ENCODE measurements around the gene ADGRB2. TPM values are rescaled to one million over a fixed set of nuclear protein-coding genes. Genes with fewer than 3 reads are reported as not detected.

The ADGRB2 gene
- polyA plus RNA-seq, 3 donors: not detected

DNA sequence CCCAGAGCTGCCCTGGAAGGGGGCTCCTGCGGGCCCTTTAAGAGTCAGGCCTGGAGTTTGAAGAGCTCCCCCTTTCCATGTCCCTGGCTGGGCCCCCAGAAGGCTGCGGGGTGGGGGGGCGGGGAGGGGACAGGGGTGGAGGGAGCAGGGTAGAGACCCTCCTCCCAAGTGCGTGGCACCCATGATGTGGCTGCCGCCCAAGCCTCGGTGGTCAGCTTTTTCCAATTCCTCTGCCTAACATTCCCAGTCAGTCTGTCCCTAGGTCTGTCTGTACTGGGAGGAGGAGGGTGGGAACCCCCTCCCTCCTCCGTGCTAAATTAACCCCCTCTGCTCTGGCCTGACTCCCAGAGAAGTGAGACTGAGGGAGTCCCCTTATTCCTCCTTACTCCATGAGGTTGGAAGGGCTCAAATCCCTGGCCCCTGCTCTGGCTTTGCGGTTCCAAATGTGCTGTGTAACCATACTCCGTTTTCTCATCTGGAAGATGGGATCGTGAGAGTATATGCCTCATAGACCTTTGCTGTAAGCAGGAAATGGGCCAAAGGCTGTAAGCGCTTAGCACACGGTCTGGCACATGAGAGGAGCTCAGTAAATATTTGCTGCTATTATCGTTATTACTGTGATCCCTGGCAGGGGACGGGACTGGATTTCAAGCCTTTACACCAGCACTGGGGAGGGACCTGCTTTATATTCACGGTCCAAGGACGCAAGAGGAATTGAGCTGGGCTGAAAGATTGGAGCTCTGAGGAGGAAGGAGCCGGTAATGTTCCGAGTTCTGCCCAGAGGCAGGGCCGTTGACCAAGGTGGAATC is 59.7 kb downstream of the ADGRB2 start:
- Histone ChIP-seq H3K4me2 (replicated peaks; ENCODE audit: extremely low read depth, low read length, poor library complexity, severe bottlenecking) (no peak overlapping the region), H3K79me2 (ENCODE audit: insufficient read depth, low read length) (no peaks in the 10 kb centered on the region), H3K27ac (ENCODE audit: low read depth in 1 of 2, low read length in 2 of 2) (no peak overlapping the region), H4K20me1 (ENCODE audit: insufficient read depth, low read length) (no peaks in the 10 kb centered on the region), H3K4me3 (replicated peaks in 1 of 3; ENCODE audit: low read depth in 2 of 3, low read length in 3 of 3) (no peak overlapping the region), H3K4me1 (ENCODE audit: control insufficient read depth in 1 of 2, insufficient read depth in 2 of 2, low read length in 2 of 2) (peaks cover 0 to 6% of the 10 kb centered on the region in 2 donors), H3K9me3 (replicated peaks in 1 of 2; ENCODE audit: control insufficient read depth in 1 of 2, insufficient read depth in 1 of 2, low read length in 2 of 2) (no peaks in the 10 kb centered on the region), H2AFZ (ENCODE audit: insufficient read depth, low read depth, low read length, poor library complexity, severe bottlenecking) (no peak overlapping the region), H3K9ac (ENCODE audit: insufficient read depth, low read length, poor library complexity, severe bottlenecking) (no peak overlapping the region), H3K27me3 (ENCODE audit: control insufficient read depth in 2 of 2, insufficient read depth in 2 of 2, low read length in 2 of 2) (peaks cover 9 to 37% of the 10 kb centered on the region in 2 donors), H3K36me3 (replicated peaks in 1 of 2; ENCODE audit: control insufficient read depth in 1 of 2, insufficient read depth in 2 of 2, low read length in 2 of 2) (no peaks in the 10 kb centered on the region)
- peaks cover 29 to 43% (median 37%) of the 10 kb centered on the region in 3 donors for H3K27me3 Mint-ChIP-seq (ENCODE audit: low read depth in 3 of 3)
- TF ChIP-seq, protein P1, sequence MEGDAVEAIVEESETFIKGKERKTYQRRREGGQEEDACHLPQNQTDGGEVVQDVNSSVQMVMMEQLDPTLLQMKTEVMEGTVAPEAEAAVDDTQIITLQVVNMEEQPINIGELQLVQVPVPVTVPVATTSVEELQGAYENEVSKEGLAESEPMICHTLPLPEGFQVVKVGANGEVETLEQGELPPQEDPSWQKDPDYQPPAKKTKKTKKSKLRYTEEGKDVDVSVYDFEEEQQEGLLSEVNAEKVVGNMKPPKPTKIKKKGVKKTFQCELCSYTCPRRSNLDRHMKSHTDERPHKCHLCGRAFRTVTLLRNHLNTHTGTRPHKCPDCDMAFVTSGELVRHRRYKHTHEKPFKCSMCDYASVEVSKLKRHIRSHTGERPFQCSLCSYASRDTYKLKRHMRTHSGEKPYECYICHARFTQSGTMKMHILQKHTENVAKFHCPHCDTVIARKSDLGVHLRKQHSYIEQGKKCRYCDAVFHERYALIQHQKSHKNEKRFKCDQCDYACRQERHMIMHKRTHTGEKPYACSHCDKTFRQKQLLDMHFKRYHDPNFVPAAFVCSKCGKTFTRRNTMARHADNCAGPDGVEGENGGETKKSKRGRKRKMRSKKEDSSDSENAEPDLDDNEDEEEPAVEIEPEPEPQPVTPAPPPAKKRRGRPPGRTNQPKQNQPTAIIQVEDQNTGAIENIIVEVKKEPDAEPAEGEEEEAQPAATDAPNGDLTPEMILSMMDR (IDR thresholded peaks at IDR 0.05): no peak
- H3K36me3 Mint-ChIP-seq: no peaks in the 10 kb centered on the region
- intact Hi-C loops (cut with micrococcal nuclease): no loop called here
- WGBS (ENCODE audit: insufficient coverage): 13% methylated on average over 11 of the region's 19 CpGs
- H3K27ac Mint-ChIP-seq: no peak overlapping the region
- H3K9me3 Mint-ChIP-seq: peaks cover 0 to 5% (median 0%) of the 10 kb centered on the region in 7 donors
- peak overlapping the region in 1 of 2 donors; percentile 56 for H3K4me3 Mint-ChIP-seq
- H3K4me1 Mint-ChIP-seq: peaks cover 25% of the 10 kb centered on the region
- DNase-seq: no peak

DNA sequence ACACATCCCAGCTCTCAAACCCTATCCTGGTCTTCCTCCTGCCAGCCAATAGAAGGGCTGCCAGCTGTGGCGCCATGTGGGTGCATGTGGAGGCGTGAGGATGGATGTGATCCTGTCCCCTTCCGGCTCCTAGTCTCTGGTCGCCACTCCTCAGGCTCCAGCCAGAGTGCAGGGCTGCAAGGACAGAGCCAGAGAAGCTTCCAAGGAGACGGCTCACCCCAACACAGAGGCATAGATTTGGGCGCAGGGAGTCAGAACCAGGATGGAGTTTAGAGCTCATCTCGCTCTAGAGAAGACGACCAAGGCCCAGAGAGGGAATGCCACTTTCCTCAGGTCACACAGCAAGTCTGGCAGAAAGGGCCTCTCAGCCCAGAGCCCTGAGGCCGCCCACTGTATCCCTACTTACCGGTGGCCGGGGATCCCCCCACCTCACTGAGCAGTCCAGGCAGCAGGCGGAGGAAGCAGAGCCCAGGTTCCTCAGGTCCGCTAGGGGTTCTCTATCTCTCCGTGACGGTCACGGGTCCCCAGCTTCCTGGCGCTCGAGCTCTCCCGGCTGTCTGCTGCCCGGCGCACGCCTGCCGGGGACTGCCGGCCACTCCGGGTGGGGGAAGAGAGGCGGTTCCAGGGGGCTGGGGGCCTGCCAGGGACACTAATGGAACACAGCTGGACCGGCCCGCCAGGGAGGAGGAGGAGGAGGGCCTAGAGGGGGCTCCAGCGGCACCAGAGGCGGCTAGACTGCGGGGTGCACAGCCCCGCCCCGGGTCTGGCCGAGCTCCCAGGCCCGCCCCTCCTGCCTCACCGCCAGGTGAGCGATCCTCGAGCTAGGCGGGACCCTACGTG is 60.5 kb downstream of the ADGRB2 start, which contains the start of gene COL16A1:
TSS of gene COL16A1 (minus strand) at position 587 of the 840 bp plus-strand sequence. CDS start 1,824 bp downstream, outside the sequence.
- H3K27me3 Mint-ChIP-seq (ENCODE audit: low read depth in 3 of 3): peaks cover 34 to 41% (median 37%) of the 10 kb centered on the region in 3 donors
- Histone ChIP-seq H3K4me1 (ENCODE audit: control insufficient read depth in 1 of 2, insufficient read depth in 2 of 2, low read length in 2 of 2) (peaks cover 0 to 6% of the 10 kb centered on the region in 2 donors), H3K9ac (ENCODE audit: insufficient read depth, low read length, poor library complexity, severe bottlenecking) (no peak within 1 kb of the TSS), H3K36me3 (replicated peaks in 1 of 2; ENCODE audit: control insufficient read depth in 1 of 2, insufficient read depth in 2 of 2, low read length in 2 of 2) (no peaks in the 10 kb centered on the region), H2AFZ (ENCODE audit: insufficient read depth, low read depth, low read length, poor library complexity, severe bottlenecking) (peak within 1 kb of the TSS; percentile 13), H3K79me2 (ENCODE audit: insufficient read depth, low read length) (no peaks in the 10 kb centered on the region), H3K27ac (ENCODE audit: low read depth in 1 of 2, low read length in 2 of 2) (no peak within 1 kb of the TSS), H3K27me3 (ENCODE audit: control insufficient read depth in 2 of 2, insufficient read depth in 2 of 2, low read length in 2 of 2) (peaks cover 9 to 37% of the 10 kb centered on the region in 2 donors), H3K4me2 (replicated peaks; ENCODE audit: extremely low read depth, low read length, poor library complexity, severe bottlenecking) (no peak within 1 kb of the TSS), H3K9me3 (replicated peaks in 1 of 2; ENCODE audit: control insufficient read depth in 1 of 2, insufficient read depth in 1 of 2, low read length in 2 of 2) (no peaks in the 10 kb centered on the region), H3K4me3 (replicated peaks in 1 of 3; ENCODE audit: low read depth in 2 of 3, low read length in 3 of 3) (no peak within 1 kb of the TSS), H4K20me1 (ENCODE audit: insufficient read depth, low read length) (no peaks in the 10 kb centered on the region)
- peak within 1 kb of the TSS in 1 of 2 donors; percentile 56 for H3K4me3 Mint-ChIP-seq
- peaks cover 0 to 5% (median 0%) of the 10 kb centered on the region in 7 donors for H3K9me3 Mint-ChIP-seq
- no peak within 1 kb of the TSS for H3K27ac Mint-ChIP-seq
- WGBS (ENCODE audit: insufficient coverage): 24% methylated on average over 34 of the region's 40 CpGs
- DNase-seq: peak in 1 of 3 donors; percentile 9
- no peaks in the 10 kb centered on the region for H3K36me3 Mint-ChIP-seq
- TF ChIP-seq, protein P1 (IDR thresholded peaks at IDR 0.05): no peak
- intact Hi-C loops (cut with micrococcal nuclease): no loop called here
- peaks cover 25% of the 10 kb centered on the region for H3K4me1 Mint-ChIP-seq

All from CD14-positive monocyte (primary cell).